ENCODE data around the gene RNF169.

RNF169 gene

GRCh38 chr11:74720596-74721478, 27.8 kb upstream of the RNF169 start:
- Histone ChIP-seq H3K27me3 (ENCODE audit: insufficient read depth, poor library complexity, severe bottlenecking) (no peaks in the 10 kb centered on the region), H3K4me3 (ENCODE audit: severe bottlenecking) (no peak overlapping the region), H3K27ac (ENCODE audit: poor library complexity, severe bottlenecking) (no peak overlapping the region), H3K4me1 (ENCODE audit: insufficient read depth, poor library complexity, severe bottlenecking) (no peaks in the 10 kb centered on the region), H3K36me3 (ENCODE audit: low read depth) (no peaks in the 10 kb centered on the region), H3K9me3 (ENCODE audit: severe bottlenecking) (no peaks in the 10 kb centered on the region)
- ATAC-seq (ENCODE audit: low read depth) (no peak), DNase-seq (ENCODE audit: low spot score) (no peak)
- TF ChIP-seq CTCF (IDR thresholded peaks at IDR 0.05; ENCODE audit: poor library complexity, severe bottlenecking): no peak

- DNase-seq (ENCODE audit: low spot score) (no peak), ATAC-seq (ENCODE audit: low read depth) (no peak)
- Histone ChIP-seq H3K27me3 (ENCODE audit: insufficient read depth, poor library complexity, severe bottlenecking) (no peaks in the 10 kb centered on the region), H3K4me1 (ENCODE audit: insufficient read depth, poor library complexity, severe bottlenecking) (no peaks in the 10 kb centered on the region), H3K36me3 (ENCODE audit: low read depth) (no peaks in the 10 kb centered on the region), H3K9me3 (ENCODE audit: severe bottlenecking) (no peaks in the 10 kb centered on the region), H3K27ac (ENCODE audit: poor library complexity, severe bottlenecking) (no peak overlapping the region), H3K4me3 (ENCODE audit: severe bottlenecking) (no peak overlapping the region)
- TF ChIP-seq CTCF (IDR thresholded peaks at IDR 0.05; ENCODE audit: poor library complexity, severe bottlenecking): no peak
Measured at GRCh38 chr11:74721479-74721835, 27.2 kb upstream of the RNF169 start.

- DNase-seq (ENCODE audit: low spot score): no peak
- Histone ChIP-seq H3K4me3 (ENCODE audit: severe bottlenecking) (no peak overlapping the region), H3K27ac (ENCODE audit: poor library complexity, severe bottlenecking) (no peak overlapping the region), H3K4me1 (ENCODE audit: insufficient read depth, poor library complexity, severe bottlenecking) (no peaks in the 10 kb centered on the region), H3K36me3 (ENCODE audit: low read depth) (no peaks in the 10 kb centered on the region), H3K27me3 (ENCODE audit: insufficient read depth, poor library complexity, severe bottlenecking) (peaks cover 5% of the 10 kb centered on the region), H3K9me3 (ENCODE audit: severe bottlenecking) (no peaks in the 10 kb centered on the region)
- ATAC-seq (ENCODE audit: low read depth): no peak
- TF ChIP-seq CTCF (IDR thresholded peaks at IDR 0.05; ENCODE audit: poor library complexity, severe bottlenecking): no peak
Measured at GRCh38 chr11:74723511-74723910, 25.1 kb upstream of the RNF169 start.

GRCh38 chr11:74725701-74726100, 22.9 kb upstream of the RNF169 start:
- H3K4me1 ChIP-seq (ENCODE audit: insufficient read depth, poor library complexity, severe bottlenecking): no peaks in the 10 kb centered on the region
- no peak for ATAC-seq (ENCODE audit: low read depth)
- H3K27me3 ChIP-seq (ENCODE audit: insufficient read depth, poor library complexity, severe bottlenecking): peaks cover 27% of the 10 kb centered on the region

More at GRCh38 chr11:74725701-74726100, 22.9 kb upstream of the RNF169 start:
- no peak for TF ChIP-seq CTCF (IDR thresholded peaks at IDR 0.05; ENCODE audit: poor library complexity, severe bottlenecking)
- DNase-seq (ENCODE audit: low spot score): no peak
- Histone ChIP-seq H3K36me3 (ENCODE audit: low read depth) (no peaks in the 10 kb centered on the region), H3K4me3 (ENCODE audit: severe bottlenecking) (no peak overlapping the region), H3K9me3 (ENCODE audit: severe bottlenecking) (no peaks in the 10 kb centered on the region), H3K27ac (ENCODE audit: poor library complexity, severe bottlenecking) (no peak overlapping the region)

All from RWPE2 (cell line).